H1 (cell line): Measurements from ENCODE around the gene MT2A. TPM values are rescaled to one million over a fixed set of nuclear protein-coding genes. Genes with fewer than 3 reads are reported as not detected.

Source experiments
- ASH2L ChIP-seq: fragments of 200-600, 300-600 bp; sonication (generic); IDR thresholded peaks from one replicate; pipeline ENCODE4 v1.7.1; 2017; ENCODE audit warnings: low read length
- EP300 ChIP-seq, 2 experiments: IDR thresholded peaks; 1 replicate in 1 of 2; 2 replicates in 1 of 2; pipeline ENCODE4 v1.6.1; 2011 to 2012; ENCODE audit warnings: low read depth in 2 of 2, low read length in 2 of 2, mild to moderate bottlenecking in 2 of 2, borderline replicate concordance in 1 of 2, inconsistent platforms in 1 of 2, moderate library complexity in 1 of 2
- NANOG ChIP-seq: IDR thresholded peaks from 2 replicates; pipeline ENCODE4 v1.6.1; 2011; ENCODE audit warnings: low read length, low read depth, mild to moderate bottlenecking, inconsistent platforms; ENCODE audit not compliant: insufficient read depth, poor library complexity, severe bottlenecking
- RAD21 ChIP-seq, 2 experiments: IDR thresholded peaks in 1 of 2; conservative IDR thresholded peaks in 1 of 2; 2 replicates each; pipeline ENCODE4 v1.6.1; 2011; ENCODE audit warnings: low read depth in 2 of 2, low read length in 2 of 2, improper control_type of control experiment in 1 of 2, inconsistent platforms in 1 of 2, mild to moderate bottlenecking in 1 of 2, moderate library complexity in 1 of 2
- RXRA ChIP-seq: IDR thresholded peaks from 2 replicates; pipeline ENCODE4 v1.6.1; 2011; ENCODE audit warnings: low read depth, mild to moderate bottlenecking, low read length, moderate library complexity; ENCODE audit not compliant: insufficient read depth
- SP4 ChIP-seq: IDR thresholded peaks from 2 replicates; pipeline ENCODE4 v1.6.1; 2012; ENCODE audit warnings: low read length, inconsistent platforms
- TBP ChIP-seq: IDR thresholded peaks from 2 replicates; pipeline ENCODE4 v1.6.1; 2011; ENCODE audit warnings: low read depth, low read length, improper control_type of control experiment
- polyA plus RNA-seq, 7 experiments: library from polyadenylated mRNA; depleted of rRNA in 3 of 7; stranded (reverse) in 5 of 7; unstranded in 2 of 7; fragments of >200 nt in 5 of 7; fragments of 200-250 nt in 2 of 7; gene quantifications; 1 replicate in 5 of 7; 2 replicates in 1 of 7; 4 replicates in 1 of 7; pipeline versions ENCODE4 v1.2.1 to v1.2.3, GENCODE V29; 2011 to 2013; ENCODE audit warnings: missing spikeins in 2 of 7, mixed read lengths in 2 of 7
- total RNA-seq: library from RNA; stranded (reverse); fragmentation: NEBNext Ultra II Directional; extraction: Animal tissue kit (Norgen Biotek cat#: 25700); gene quantifications from 2 replicates; pipeline ENCODE4 v1.2.1, GENCODE V29; 2021
- TF ChIP-seq, protein P1 (sequence below): fragments of 300-600 bp; sonication (generic); IDR thresholded peaks from 2 replicates; pipeline ENCODE4 v1.7.1; 2012; ENCODE audit warnings: low read length, moderate library complexity, mild to moderate bottlenecking, inconsistent platforms; ENCODE audit not compliant: insufficient replicate concordance
- TF ChIP-seq, protein P2 (sequence below): IDR thresholded peaks from 2 replicates; pipeline ENCODE4 v1.6.1; 2012; ENCODE audit warnings: low read length, inconsistent platforms

MT2A gene
- total and polyA plus RNA-seq, 2 of the 8 experiments (the other 6 are each of a cell fraction or from before 2014, with no cell fraction given): 9.5 to 30.1 TPM

DNA sequence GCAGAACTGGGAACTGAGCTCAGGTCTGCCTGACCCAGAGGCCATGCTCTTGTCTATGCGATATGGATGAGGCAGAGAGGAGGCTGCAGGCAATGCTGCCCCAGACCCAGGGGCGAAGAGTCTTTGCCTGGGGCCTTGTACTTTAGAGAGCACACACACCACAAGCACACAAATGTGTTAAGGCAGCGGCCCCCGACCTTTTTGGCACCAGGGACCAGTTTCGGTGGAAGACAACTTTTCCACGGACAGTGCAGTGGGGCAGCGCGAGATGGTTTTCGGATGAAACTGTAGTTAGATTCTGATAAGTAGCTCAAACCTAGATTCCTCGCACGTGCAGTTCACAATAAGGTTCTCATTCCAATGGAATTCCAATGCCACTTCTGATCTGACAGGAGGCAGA is 36.9 kb upstream of the MT2A start (continued):
- TF ChIP-seq, protein P1, sequence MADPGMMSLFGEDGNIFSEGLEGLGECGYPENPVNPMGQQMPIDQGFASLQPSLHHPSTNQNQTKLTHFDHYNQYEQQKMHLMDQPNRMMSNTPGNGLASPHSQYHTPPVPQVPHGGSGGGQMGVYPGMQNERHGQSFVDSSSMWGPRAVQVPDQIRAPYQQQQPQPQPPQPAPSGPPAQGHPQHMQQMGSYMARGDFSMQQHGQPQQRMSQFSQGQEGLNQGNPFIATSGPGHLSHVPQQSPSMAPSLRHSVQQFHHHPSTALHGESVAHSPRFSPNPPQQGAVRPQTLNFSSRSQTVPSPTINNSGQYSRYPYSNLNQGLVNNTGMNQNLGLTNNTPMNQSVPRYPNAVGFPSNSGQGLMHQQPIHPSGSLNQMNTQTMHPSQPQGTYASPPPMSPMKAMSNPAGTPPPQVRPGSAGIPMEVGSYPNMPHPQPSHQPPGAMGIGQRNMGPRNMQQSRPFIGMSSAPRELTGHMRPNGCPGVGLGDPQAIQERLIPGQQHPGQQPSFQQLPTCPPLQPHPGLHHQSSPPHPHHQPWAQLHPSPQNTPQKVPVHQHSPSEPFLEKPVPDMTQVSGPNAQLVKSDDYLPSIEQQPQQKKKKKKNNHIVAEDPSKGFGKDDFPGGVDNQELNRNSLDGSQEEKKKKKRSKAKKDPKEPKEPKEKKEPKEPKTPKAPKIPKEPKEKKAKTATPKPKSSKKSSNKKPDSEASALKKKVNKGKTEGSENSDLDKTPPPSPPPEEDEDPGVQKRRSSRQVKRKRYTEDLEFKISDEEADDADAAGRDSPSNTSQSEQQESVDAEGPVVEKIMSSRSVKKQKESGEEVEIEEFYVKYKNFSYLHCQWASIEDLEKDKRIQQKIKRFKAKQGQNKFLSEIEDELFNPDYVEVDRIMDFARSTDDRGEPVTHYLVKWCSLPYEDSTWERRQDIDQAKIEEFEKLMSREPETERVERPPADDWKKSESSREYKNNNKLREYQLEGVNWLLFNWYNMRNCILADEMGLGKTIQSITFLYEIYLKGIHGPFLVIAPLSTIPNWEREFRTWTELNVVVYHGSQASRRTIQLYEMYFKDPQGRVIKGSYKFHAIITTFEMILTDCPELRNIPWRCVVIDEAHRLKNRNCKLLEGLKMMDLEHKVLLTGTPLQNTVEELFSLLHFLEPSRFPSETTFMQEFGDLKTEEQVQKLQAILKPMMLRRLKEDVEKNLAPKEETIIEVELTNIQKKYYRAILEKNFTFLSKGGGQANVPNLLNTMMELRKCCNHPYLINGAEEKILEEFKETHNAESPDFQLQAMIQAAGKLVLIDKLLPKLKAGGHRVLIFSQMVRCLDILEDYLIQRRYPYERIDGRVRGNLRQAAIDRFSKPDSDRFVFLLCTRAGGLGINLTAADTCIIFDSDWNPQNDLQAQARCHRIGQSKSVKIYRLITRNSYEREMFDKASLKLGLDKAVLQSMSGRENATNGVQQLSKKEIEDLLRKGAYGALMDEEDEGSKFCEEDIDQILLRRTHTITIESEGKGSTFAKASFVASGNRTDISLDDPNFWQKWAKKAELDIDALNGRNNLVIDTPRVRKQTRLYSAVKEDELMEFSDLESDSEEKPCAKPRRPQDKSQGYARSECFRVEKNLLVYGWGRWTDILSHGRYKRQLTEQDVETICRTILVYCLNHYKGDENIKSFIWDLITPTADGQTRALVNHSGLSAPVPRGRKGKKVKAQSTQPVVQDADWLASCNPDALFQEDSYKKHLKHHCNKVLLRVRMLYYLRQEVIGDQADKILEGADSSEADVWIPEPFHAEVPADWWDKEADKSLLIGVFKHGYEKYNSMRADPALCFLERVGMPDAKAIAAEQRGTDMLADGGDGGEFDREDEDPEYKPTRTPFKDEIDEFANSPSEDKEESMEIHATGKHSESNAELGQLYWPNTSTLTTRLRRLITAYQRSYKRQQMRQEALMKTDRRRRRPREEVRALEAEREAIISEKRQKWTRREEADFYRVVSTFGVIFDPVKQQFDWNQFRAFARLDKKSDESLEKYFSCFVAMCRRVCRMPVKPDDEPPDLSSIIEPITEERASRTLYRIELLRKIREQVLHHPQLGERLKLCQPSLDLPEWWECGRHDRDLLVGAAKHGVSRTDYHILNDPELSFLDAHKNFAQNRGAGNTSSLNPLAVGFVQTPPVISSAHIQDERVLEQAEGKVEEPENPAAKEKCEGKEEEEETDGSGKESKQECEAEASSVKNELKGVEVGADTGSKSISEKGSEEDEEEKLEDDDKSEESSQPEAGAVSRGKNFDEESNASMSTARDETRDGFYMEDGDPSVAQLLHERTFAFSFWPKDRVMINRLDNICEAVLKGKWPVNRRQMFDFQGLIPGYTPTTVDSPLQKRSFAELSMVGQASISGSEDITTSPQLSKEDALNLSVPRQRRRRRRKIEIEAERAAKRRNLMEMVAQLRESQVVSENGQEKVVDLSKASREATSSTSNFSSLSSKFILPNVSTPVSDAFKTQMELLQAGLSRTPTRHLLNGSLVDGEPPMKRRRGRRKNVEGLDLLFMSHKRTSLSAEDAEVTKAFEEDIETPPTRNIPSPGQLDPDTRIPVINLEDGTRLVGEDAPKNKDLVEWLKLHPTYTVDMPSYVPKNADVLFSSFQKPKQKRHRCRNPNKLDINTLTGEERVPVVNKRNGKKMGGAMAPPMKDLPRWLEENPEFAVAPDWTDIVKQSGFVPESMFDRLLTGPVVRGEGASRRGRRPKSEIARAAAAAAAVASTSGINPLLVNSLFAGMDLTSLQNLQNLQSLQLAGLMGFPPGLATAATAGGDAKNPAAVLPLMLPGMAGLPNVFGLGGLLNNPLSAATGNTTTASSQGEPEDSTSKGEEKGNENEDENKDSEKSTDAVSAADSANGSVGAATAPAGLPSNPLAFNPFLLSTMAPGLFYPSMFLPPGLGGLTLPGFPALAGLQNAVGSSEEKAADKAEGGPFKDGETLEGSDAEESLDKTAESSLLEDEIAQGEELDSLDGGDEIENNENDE: no peak
- TF ChIP-seq NANOG (no peak), EP300 (IDR thresholded peaks at IDR 0.05; ENCODE audit: borderline replicate concordance in 1 of 2, low read depth in 2 of 2, low read length in 2 of 2) (no peak), ASH2L (no peak), SP4 (no peak), RAD21 (IDR thresholded peaks at IDR 0.05 in 1 of 2, conservative IDR thresholded peaks at IDR 0.05 in 1 of 2; ENCODE audit: low read depth in 2 of 2, low read length in 2 of 2) (no peak), TBP (no peak), RXRA (no peak)
- TF ChIP-seq, protein P2, sequence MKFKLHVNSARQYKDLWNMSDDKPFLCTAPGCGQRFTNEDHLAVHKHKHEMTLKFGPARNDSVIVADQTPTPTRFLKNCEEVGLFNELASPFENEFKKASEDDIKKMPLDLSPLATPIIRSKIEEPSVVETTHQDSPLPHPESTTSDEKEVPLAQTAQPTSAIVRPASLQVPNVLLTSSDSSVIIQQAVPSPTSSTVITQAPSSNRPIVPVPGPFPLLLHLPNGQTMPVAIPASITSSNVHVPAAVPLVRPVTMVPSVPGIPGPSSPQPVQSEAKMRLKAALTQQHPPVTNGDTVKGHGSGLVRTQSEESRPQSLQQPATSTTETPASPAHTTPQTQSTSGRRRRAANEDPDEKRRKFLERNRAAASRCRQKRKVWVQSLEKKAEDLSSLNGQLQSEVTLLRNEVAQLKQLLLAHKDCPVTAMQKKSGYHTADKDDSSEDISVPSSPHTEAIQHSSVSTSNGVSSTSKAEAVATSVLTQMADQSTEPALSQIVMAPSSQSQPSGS: no peak
